Esophagus squamous epithelium (tissue), 4 donors: ENCODE results near the gene TRUB1.

Experiments used
- CTCF ChIP-seq, 6 experiments: fragments of 450-650 bp in 4 of 6; fragments of 200-600 bp in 2 of 6; sonication (generic) in 2 of 6; IDR thresholded peaks; one replicate each; pipeline ENCODE4 v1.5.1; 2016 to 2019; ENCODE audit warnings: antibody characterized with exemption in 6 of 6, mild to moderate bottlenecking in 4 of 6, moderate library complexity in 4 of 6
- POLR2A ChIP-seq, 4 donors: fragments of 450-650 bp; IDR thresholded peaks; one replicate each; pipeline ENCODE4 v1.6.1; 2017; ENCODE audit warnings: antibody characterized with exemption in 4 of 4, mild to moderate bottlenecking in 4 of 4, moderate library complexity in 3 of 4

DNA sequence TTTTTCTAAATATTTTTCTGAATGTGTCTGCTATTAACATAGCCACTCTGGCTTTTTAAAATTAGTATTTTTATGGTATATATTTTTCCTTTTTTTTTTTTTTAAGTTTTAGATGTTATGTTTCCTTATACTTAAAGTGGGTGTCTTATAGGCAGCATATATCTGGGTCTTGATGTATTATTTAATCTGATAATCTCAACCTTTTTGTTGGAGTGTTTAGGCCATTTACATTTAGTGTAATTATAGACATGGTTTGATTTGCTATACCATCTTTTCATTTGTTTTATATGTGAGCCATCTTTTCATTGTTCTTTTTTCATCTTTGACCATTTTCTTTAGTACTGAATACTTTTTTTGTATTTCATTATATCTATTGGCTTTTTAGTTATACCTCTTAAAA, 45.0 kb downstream of the TRUB1 start:
- no peak for TF ChIP-seq POLR2A (IDR thresholded peaks at IDR 0.05)
- TF ChIP-seq CTCF (IDR thresholded peaks at IDR 0.05) = no peak
